ENCODE results near the gene SLC22A23. TPM values are rescaled to one million over a fixed set of nuclear protein-coding genes. Genes with fewer than 3 reads are reported as not detected.

SLC22A23 gene
- total RNA-seq, 2 donors from 2014 or later = 11.1 to 13.3 TPM

- H3K9me3 ChIP-seq (ENCODE audit: control insufficient read depth, low read length) = no peaks in the 10 kb centered on the region
- H3K4me1 ChIP-seq (ENCODE audit: control insufficient read depth, insufficient read depth, low read length) = no peaks in the 10 kb centered on the region
- H3K9me3 Mint-ChIP-seq = no peaks in the 10 kb centered on the region
- H3K36me3 ChIP-seq (ENCODE audit: control insufficient read depth, insufficient read depth, low read length) = no peaks in the 10 kb centered on the region
- H3K27me3 ChIP-seq (ENCODE audit: control insufficient read depth, insufficient read depth, low read length, poor library complexity, severe bottlenecking) = no peaks in the 10 kb centered on the region
- no peak overlapping the region for H3K27ac Mint-ChIP-seq
- no peak overlapping the region for H3K4me3 Mint-ChIP-seq
- 89 to 95% methylated on average over 7 to 12 of the region's 12 CpGs for WGBS, 2 experiments (ENCODE audit: insufficient coverage in 1 of 2, insufficient read length in 1 of 2)
- peak; percentile 71 for DNase-seq
- H3K4me1 Mint-ChIP-seq = peaks cover 22% of the 10 kb centered on the region
- no peaks in the 10 kb centered on the region for H3K36me3 Mint-ChIP-seq (ENCODE audit: low read depth)
- no peaks in the 10 kb centered on the region for H3K27me3 Mint-ChIP-seq (ENCODE audit: insufficient read depth)
- no peak overlapping the region for H3K27ac ChIP-seq (ENCODE audit: low read depth, low read length)
- H3K4me3 ChIP-seq (ENCODE audit: low read length) = no peak overlapping the region
- H3K9ac ChIP-seq (ENCODE audit: extremely low read depth, low read length, poor library complexity, severe bottlenecking) = no peak overlapping the region
- TF ChIP-seq, protein P1, sequence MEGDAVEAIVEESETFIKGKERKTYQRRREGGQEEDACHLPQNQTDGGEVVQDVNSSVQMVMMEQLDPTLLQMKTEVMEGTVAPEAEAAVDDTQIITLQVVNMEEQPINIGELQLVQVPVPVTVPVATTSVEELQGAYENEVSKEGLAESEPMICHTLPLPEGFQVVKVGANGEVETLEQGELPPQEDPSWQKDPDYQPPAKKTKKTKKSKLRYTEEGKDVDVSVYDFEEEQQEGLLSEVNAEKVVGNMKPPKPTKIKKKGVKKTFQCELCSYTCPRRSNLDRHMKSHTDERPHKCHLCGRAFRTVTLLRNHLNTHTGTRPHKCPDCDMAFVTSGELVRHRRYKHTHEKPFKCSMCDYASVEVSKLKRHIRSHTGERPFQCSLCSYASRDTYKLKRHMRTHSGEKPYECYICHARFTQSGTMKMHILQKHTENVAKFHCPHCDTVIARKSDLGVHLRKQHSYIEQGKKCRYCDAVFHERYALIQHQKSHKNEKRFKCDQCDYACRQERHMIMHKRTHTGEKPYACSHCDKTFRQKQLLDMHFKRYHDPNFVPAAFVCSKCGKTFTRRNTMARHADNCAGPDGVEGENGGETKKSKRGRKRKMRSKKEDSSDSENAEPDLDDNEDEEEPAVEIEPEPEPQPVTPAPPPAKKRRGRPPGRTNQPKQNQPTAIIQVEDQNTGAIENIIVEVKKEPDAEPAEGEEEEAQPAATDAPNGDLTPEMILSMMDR (conservative IDR thresholded peaks at IDR 0.05) = peak; percentile 71
Observed at GRCh38 chr6:3372184-3372846, 84.5 kb downstream of the SLC22A23 start.

DNA sequence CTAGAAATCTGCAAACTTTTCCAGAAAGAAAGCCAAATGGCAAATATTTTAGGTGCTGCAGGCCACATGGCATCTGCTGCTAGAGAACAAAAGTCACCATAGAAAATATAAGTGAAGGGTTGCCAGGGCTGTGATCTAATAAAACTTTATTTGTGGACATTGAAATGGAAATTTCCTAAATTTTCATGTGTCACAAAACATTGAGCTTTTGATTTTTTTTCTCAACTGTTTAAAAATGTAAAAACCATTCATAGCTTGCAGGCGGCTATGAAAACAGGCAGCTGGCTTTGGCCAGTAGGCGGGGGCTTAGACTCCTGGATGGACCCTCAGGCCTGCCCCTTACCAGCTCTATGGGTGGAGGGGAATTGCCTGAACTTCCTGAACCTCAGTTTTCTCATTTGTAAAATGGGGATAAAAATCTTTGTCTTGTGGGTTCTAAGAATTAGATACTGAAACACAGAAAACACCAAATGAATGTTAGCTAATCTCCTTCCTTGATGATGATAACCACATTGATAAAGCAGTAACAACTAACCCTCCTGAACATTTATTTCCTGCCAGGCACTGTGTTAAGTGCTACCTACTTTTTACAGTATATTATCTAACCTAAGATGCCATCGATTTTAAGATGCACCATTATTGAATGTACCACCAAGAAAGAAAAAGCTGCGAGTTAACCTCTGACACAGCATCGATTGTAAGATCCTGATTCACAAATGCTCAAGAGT lies 85.5 kb downstream of the SLC22A23 start:
- Histone ChIP-seq H3K36me3 (ENCODE audit: control insufficient read depth, insufficient read depth, low read length) (no peaks in the 10 kb centered on the region), H3K9me3 (ENCODE audit: control insufficient read depth, low read length) (no peaks in the 10 kb centered on the region), H3K4me1 (ENCODE audit: control insufficient read depth, insufficient read depth, low read length) (no peaks in the 10 kb centered on the region), H3K4me3 (ENCODE audit: low read length) (no peak overlapping the region), H3K27ac (ENCODE audit: low read depth, low read length) (no peak overlapping the region), H3K27me3 (ENCODE audit: control insufficient read depth, insufficient read depth, low read length, poor library complexity, severe bottlenecking) (no peaks in the 10 kb centered on the region), H3K9ac (ENCODE audit: extremely low read depth, low read length, poor library complexity, severe bottlenecking) (no peak overlapping the region)
- no peaks in the 10 kb centered on the region for H3K9me3 Mint-ChIP-seq
- no peaks in the 10 kb centered on the region for H3K27me3 Mint-ChIP-seq (ENCODE audit: insufficient read depth)
- peaks cover 20% of the 10 kb centered on the region for H3K4me1 Mint-ChIP-seq
- DNase-seq = no peak
- H3K36me3 Mint-ChIP-seq (ENCODE audit: low read depth) = no peaks in the 10 kb centered on the region
- TF ChIP-seq, protein P1 (conservative IDR thresholded peaks at IDR 0.05) = no peak
- no peak overlapping the region for H3K27ac Mint-ChIP-seq
- WGBS, 2 experiments (ENCODE audit: insufficient coverage in 1 of 2, insufficient read length in 1 of 2) = 96 to 97% methylated on average over 3 to 5 of the region's 5 CpGs
- H3K4me3 Mint-ChIP-seq = no peak overlapping the region

DNA sequence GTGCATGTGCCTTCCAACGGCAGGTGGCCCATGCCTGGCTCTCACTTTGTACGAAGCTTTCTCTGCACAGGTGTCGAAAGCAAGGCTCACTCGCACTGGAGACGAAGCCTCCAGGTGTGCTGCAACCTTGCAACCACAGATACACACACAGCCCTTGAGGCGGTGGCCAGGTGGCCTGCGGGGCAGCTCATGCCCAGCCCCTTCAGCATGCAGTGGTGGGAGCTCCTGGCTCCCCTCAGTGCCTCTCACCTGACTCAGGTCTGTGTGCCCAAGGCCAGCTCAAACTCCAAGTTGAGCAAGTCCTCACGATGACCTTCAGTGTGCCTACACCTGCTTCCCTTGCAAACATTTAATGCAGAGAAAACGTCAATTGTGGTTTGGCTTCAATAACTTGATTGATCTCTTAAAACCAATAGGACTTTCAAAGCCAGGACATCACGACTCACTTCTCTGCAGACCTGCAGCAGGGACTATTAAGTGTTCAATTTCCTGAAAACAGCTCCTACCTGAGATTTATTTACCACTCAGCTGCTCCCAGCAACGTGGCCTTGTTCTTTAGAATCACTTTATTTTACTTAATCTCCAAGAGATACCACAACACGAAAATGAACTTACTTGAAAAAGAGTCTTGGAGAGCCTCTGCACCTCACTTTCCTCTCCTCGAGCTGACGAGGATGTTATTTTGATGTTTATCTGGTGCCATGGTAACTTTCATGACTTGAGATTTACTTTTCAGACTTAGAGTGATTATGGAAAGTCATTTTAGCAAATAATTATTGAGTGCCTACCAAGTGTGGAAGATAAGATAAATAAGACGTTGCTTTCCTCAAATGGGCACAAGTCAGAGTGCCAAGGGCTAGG lies 86.3 kb downstream of the SLC22A23 start:
- H3K4me1 ChIP-seq (ENCODE audit: control insufficient read depth, insufficient read depth, low read length) = no peaks in the 10 kb centered on the region
- TF ChIP-seq, protein P1 (conservative IDR thresholded peaks at IDR 0.05) = no peak
- DNase-seq = peak; percentile 51
- no peaks in the 10 kb centered on the region for H3K27me3 Mint-ChIP-seq (ENCODE audit: insufficient read depth)
- H3K4me1 Mint-ChIP-seq = peaks cover 20% of the 10 kb centered on the region
- H3K4me3 Mint-ChIP-seq = no peak overlapping the region
- H3K9me3 ChIP-seq (ENCODE audit: control insufficient read depth, low read length) = no peaks in the 10 kb centered on the region
- no peaks in the 10 kb centered on the region for H3K27me3 ChIP-seq (ENCODE audit: control insufficient read depth, insufficient read depth, low read length, poor library complexity, severe bottlenecking)
- no peak overlapping the region for H3K4me3 ChIP-seq (ENCODE audit: low read length)
- H3K27ac Mint-ChIP-seq = no peak overlapping the region
- H3K9ac ChIP-seq (ENCODE audit: extremely low read depth, low read length, poor library complexity, severe bottlenecking) = no peak overlapping the region
- H3K27ac ChIP-seq (ENCODE audit: low read depth, low read length) = no peak overlapping the region
- WGBS, 2 experiments (ENCODE audit: insufficient coverage in 1 of 2, insufficient read length in 1 of 2) = 92 to 93% methylated on average over 8 to 15 of the region's 15 CpGs
- H3K36me3 ChIP-seq (ENCODE audit: control insufficient read depth, insufficient read depth, low read length) = no peaks in the 10 kb centered on the region
- no peaks in the 10 kb centered on the region for H3K9me3 Mint-ChIP-seq
- H3K36me3 Mint-ChIP-seq (ENCODE audit: low read depth) = no peaks in the 10 kb centered on the region
